Karpas-422 (cell line): ENCODE data around the gene ITIH4. TPM values are rescaled to one million over a fixed set of nuclear protein-coding genes. Genes with fewer than 3 reads are reported as not detected.

ENCODE experiments used
- DNase-seq: peaks from one replicate; pipeline ENCODE4 v3.0.0-alpha.2; 2015
- H2AFZ ChIP-seq: fragments of 200-600 bp; sonication (generic); 2 replicates; pipeline ENCODE4 v1.6.1; 2014; ENCODE audit warnings: antibody characterized with exemption, low read length, mixed read lengths
- H3K27ac ChIP-seq: fragments of 200-600 bp; sonication (generic); 2 replicates; pipeline ENCODE4 v1.5.1; 2014; ENCODE audit warnings: mild to moderate bottlenecking, low read length, moderate library complexity
- H3K27me3 ChIP-seq: fragments of 200-600 bp; sonication (generic); 2 replicates; pipeline ENCODE4 v1.6.1; 2014; ENCODE audit warnings: low read length, mixed read lengths
- H3K36me3 ChIP-seq: fragments of 200-600 bp; sonication (generic); 2 replicates; pipeline ENCODE4 v1.6.1; 2014; ENCODE audit warnings: low read length, mixed read lengths; ENCODE audit not compliant: insufficient read depth
- H3K4me1 ChIP-seq: fragments of 200-600 bp; sonication (generic); 2 replicates; pipeline ENCODE4 v1.6.1; 2014; ENCODE audit warnings: mild to moderate bottlenecking, low read length, mixed read lengths
- H3K4me2 ChIP-seq: fragments of 200-600 bp; sonication (generic); 2 replicates; pipeline ENCODE4 v1.6.1; 2014; ENCODE audit warnings: low read length, low read depth, mild to moderate bottlenecking; ENCODE audit not compliant: poor library complexity, severe bottlenecking
- H3K4me3 ChIP-seq: fragments of 200-600 bp; sonication (generic); 2 replicates; pipeline ENCODE4 v1.5.1; 2014; ENCODE audit warnings: mild to moderate bottlenecking, antibody characterized with exemption, low read length, mixed read lengths
- H3K79me2 ChIP-seq: fragments of 200-600 bp; sonication (generic); 2 replicates; pipeline ENCODE4 v1.6.1; 2014; ENCODE audit warnings: mild to moderate bottlenecking, low read length, mixed read lengths
- H3K9ac ChIP-seq: fragments of 200-600 bp; sonication (generic); 2 replicates; pipeline ENCODE4 v1.6.0; 2014; ENCODE audit warnings: low read length
- H3K9me2 ChIP-seq: fragments of 200-600 bp; sonication (generic), shearing (Covaris generic); replicated peaks from 2 replicates; pipeline ENCODE4 v1.6.0; 2014; ENCODE audit warnings: mild to moderate bottlenecking, low read length, moderate library complexity; ENCODE audit not compliant: insufficient read depth
- H3K9me3 ChIP-seq: fragments of 300-700, 200-600 bp; sonication (generic); 2 replicates; pipeline ENCODE4 v1.6.1; 2014; ENCODE audit warnings: low read length, mixed read lengths
- H4K20me1 ChIP-seq: fragments of 200-600 bp; sonication (generic); 2 replicates; pipeline ENCODE4 v1.6.1; 2014; ENCODE audit warnings: mild to moderate bottlenecking, antibody characterized with exemption, low read length, low read depth; ENCODE audit not compliant: insufficient read depth
- total RNA-seq: library from RNA; depleted of rRNA; stranded (reverse); fragments of >200 nt; shearing (Covaris generic); gene quantifications from 2 replicates; pipeline ENCODE4 v1.2.3, GENCODE V29; 2014; ENCODE audit warnings: low replicate concordance

ITIH4 gene
- total RNA-seq, 1 experiment from 2014 or later: 11.1 TPM

DNA sequence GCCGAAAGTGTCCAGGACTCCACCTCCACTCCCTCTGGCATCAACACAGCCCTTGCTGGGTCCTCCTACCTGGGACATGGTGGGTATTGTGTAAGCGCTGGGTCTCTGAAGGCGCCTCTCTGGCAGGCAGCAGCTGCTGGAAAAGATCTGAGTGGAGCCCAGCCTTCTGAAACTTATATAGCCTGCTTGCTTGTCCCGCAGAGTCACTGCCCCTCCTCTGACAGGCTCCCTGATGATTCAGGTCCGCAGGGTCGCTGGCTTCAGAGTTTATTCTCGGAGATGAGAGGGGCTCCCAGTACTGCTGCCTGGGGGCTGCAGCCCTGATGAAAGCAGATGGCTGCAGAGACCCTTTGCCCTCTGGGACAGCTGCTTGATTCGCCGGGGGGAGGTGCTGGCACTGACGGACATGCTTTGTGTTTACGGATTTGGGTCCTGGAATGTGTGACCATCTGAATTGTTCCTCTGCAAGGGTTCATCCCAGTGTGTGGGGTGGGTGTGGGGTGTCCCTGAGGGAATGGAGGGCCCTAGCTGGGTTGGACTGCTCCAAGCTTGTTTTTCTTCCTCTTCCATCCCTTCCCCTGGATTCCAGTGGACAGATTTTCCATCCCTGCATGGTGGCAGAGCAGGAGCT lies 4.5 kb upstream of the ITIH4 start, which contains the start of gene MUSTN1:
MUSTN1 (minus strand) TSS at position 149 of the 631 bp plus-strand sequence; CDS start at position 78, 71 bp downstream.
- no peak for DNase-seq
- no peaks in the 10 kb centered on the region for H3K27me3 ChIP-seq
- no peak within 1 kb of the TSS for H3K9ac ChIP-seq
- no peaks in the 10 kb centered on the region for H3K79me2 ChIP-seq
- H3K9me3 ChIP-seq: no peaks in the 10 kb centered on the region
- no peaks in the 10 kb centered on the region for H3K4me1 ChIP-seq
- no peaks in the 10 kb centered on the region for H3K36me3 ChIP-seq
- H3K4me3 ChIP-seq: no peak within 1 kb of the TSS
- no peaks in the 10 kb centered on the region for H3K9me2 ChIP-seq
- no peaks in the 10 kb centered on the region for H4K20me1 ChIP-seq
- H2AFZ ChIP-seq: no peak within 1 kb of the TSS
- H3K4me2 ChIP-seq: no peak within 1 kb of the TSS
- H3K27ac ChIP-seq: no peak within 1 kb of the TSS

DNA sequence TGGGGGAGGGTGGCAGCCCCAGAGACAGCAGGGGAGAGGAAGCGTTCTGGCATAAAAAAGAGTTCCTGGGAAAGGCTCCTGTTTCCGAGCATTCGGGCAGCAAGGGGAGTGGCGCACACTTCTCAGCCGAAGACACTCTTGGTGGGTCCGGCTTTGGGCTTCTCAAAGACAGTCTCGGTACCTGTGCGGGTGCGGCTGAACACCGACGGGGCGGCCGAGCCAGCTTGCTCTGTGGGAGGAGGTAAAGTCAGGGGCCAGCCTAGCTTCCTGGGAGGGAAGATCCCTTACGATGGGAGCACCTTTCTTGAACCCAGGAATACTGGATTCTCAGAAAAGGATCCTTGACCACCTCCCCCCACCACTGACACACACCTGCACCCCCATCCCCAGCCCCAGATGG lies 2.7 kb upstream of the ITIH4 start:
- Histone ChIP-seq H3K9me3 (no peaks in the 10 kb centered on the region), H3K9ac (no peak overlapping the region), H3K79me2 (no peaks in the 10 kb centered on the region), H4K20me1 (no peaks in the 10 kb centered on the region), H2AFZ (no peak overlapping the region), H3K27me3 (no peaks in the 10 kb centered on the region), H3K4me3 (no peak overlapping the region), H3K27ac (no peak overlapping the region), H3K36me3 (no peaks in the 10 kb centered on the region), H3K4me2 (no peak overlapping the region), H3K9me2 (no peaks in the 10 kb centered on the region), H3K4me1 (no peaks in the 10 kb centered on the region)
- no peak for DNase-seq

DNA sequence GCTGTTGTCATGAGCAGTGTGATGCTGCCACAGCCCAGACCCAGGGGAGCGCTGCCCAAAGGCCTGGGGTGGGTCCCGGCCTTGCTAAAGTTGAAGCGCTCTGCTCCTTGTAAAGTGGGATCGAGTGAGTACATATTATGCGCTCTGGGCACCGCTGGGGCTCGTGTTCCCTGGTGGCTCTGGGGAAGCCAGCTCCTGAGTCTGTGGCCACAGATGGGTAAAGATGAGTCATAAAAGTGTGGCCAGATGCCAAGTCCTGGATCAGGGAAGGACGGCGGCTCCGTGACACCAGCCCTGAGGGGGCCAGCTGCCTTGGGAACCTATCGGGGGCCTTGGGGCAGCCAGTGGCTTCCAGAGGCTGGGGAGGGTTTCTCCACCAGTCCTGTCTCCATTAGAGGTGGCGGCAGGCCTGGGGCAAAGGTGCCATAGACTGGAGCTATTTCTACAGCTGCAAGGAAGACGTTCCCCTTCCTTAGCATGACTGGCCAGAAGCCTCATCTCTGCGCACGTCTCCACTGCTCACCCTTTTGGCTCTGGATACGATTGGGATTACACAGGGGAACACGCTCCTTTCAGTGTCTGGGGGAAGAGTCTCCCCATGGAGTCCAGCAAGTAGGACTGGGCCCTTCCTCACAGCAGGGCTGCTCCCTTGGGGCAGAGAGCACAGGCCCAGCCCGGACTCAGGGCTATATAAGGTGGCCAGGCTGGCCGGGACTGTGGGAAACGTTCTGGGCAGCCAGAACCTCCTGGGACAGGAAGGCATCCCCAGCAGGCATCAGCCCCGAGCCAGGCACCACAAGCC lies 1.2 kb upstream of the ITIH4 start:
- H3K4me3 ChIP-seq: no peak overlapping the region
- H3K36me3 ChIP-seq: no peaks in the 10 kb centered on the region
- H3K9me2 ChIP-seq: no peaks in the 10 kb centered on the region
- no peaks in the 10 kb centered on the region for H3K4me1 ChIP-seq
- H4K20me1 ChIP-seq: no peaks in the 10 kb centered on the region
- H2AFZ ChIP-seq: no peak overlapping the region
- no peak overlapping the region for H3K27ac ChIP-seq
- no peak for DNase-seq
- no peak overlapping the region for H3K4me2 ChIP-seq
- no peak overlapping the region for H3K9ac ChIP-seq
- no peaks in the 10 kb centered on the region for H3K27me3 ChIP-seq
- no peaks in the 10 kb centered on the region for H3K79me2 ChIP-seq
- H3K9me3 ChIP-seq: no peaks in the 10 kb centered on the region

DNA sequence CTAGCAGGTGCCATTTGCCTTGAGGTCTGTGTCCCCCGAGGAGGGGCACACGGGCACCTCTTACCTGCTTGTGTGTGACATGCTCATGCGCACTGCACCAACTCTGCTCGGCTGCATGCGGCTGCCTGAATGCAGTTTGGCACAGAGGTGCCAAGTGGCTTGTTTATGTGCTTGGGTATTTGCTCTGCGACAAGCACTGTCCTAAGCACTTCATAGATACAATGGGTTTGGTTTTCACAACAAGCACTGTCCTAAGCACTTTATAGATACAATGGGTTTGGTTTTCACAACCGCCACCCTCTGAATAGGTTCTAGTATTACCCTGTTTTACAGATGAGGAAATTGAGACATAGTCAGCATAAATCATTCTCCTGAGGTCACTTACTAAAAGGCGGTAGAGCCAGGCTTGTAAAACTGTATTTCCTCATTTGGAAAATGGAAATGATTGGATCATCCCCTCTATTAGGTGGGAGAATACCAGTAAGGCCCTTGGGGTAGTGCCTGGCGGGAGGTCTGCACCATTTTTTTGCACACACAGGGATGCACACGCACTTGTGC lies 487 bp downstream of the ITIH4 start:
- Histone ChIP-seq H4K20me1 (no peaks in the 10 kb centered on the region), H3K27ac (no peak overlapping the region), H3K4me2 (no peak overlapping the region), H3K36me3 (no peaks in the 10 kb centered on the region), H2AFZ (no peak overlapping the region), H3K4me3 (no peak overlapping the region), H3K27me3 (no peaks in the 10 kb centered on the region), H3K79me2 (no peaks in the 10 kb centered on the region), H3K9me2 (no peaks in the 10 kb centered on the region), H3K9ac (no peak overlapping the region), H3K9me3 (no peaks in the 10 kb centered on the region), H3K4me1 (no peaks in the 10 kb centered on the region)
- DNase-seq: no peak

DNA sequence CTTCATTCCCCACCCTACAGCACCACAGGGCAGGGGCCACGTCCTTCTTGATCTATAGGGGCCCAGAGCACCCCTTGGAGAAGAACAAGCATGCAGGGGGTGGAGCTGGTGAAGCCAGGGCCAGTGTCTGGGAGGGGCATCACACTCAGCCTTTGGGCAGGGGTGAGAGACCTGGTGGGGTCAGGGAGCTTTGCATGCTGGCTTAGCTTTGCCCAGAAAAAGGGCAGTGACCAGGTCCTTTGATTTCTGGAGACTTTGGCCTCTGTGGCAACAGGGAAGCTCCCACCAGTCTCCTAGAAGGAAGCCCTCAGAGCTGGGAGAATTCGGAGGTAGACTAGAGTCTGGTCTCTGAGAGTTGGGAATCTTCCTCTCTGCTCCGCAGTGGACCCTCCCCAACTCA lies 990 bp downstream of the ITIH4 start:
- Histone ChIP-seq H3K4me3 (no peak overlapping the region), H2AFZ (no peak overlapping the region), H3K9me3 (no peaks in the 10 kb centered on the region), H3K27me3 (no peaks in the 10 kb centered on the region), H4K20me1 (no peaks in the 10 kb centered on the region), H3K9ac (no peak overlapping the region), H3K36me3 (no peaks in the 10 kb centered on the region), H3K27ac (no peak overlapping the region), H3K79me2 (no peaks in the 10 kb centered on the region), H3K4me1 (no peaks in the 10 kb centered on the region), H3K9me2 (no peaks in the 10 kb centered on the region), H3K4me2 (no peak overlapping the region)
- no peak for DNase-seq

DNA sequence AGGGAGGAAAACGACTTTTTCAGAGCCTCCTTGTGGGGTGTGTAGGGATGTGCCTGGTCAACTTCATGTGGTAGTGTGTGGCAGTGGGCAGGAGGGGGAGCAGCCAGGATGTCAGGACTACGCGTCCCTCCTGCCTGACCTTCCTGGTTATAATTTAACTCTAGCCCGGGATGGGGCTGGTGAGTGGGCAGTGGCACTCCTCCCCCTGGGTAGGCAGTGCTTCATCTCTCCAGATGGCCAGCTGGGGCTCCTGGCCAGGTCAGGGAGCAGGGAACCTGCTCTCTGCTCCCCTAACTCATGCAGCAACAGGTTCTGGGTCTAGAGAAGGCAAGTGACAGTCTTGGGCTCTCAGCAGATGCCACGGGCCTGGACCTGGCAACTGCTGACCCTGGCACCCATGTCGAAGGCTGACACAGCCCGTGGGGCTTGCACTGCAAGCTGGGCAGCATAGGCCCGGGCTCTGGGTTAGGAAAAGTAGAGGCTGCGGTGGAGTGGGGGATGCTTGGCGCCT lies 2.6 kb downstream of the ITIH4 start:
- H3K27me3 ChIP-seq: no peaks in the 10 kb centered on the region
- H3K4me1 ChIP-seq: no peaks in the 10 kb centered on the region
- no peak overlapping the region for H3K4me3 ChIP-seq
- no peak overlapping the region for H3K9ac ChIP-seq
- no peaks in the 10 kb centered on the region for H3K9me3 ChIP-seq
- H3K79me2 ChIP-seq: no peaks in the 10 kb centered on the region
- no peaks in the 10 kb centered on the region for H3K9me2 ChIP-seq
- no peak for DNase-seq
- H4K20me1 ChIP-seq: no peaks in the 10 kb centered on the region
- H3K36me3 ChIP-seq: no peaks in the 10 kb centered on the region
- H2AFZ ChIP-seq: no peak overlapping the region
- H3K4me2 ChIP-seq: no peak overlapping the region
- H3K27ac ChIP-seq: no peak overlapping the region

DNA sequence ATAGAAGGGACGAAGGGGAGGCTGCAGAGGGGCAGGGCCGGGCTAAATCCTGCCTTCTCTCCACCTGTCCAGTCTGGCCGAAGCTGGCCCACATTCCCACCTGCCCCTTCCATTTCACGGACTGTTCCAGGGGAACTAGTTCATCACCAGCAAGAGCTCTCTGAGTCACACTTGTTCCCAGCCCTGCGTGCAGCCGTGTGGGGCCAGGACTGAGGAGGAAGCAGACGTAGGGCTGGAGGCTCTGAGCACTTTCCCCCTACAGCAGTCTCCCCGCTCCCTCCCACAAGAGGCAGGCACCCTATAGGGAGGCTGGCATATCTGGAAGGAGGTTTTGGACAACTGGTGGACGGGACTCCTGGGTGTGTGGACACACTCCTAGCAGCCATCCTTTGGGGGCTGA lies 3.0 kb downstream of the ITIH4 start:
- Histone ChIP-seq H3K27me3 (no peaks in the 10 kb centered on the region), H3K4me2 (no peak overlapping the region), H3K9me2 (no peaks in the 10 kb centered on the region), H3K9me3 (no peaks in the 10 kb centered on the region), H3K9ac (no peak overlapping the region), H3K79me2 (no peaks in the 10 kb centered on the region), H4K20me1 (no peaks in the 10 kb centered on the region), H2AFZ (no peak overlapping the region), H3K4me3 (no peak overlapping the region), H3K4me1 (no peaks in the 10 kb centered on the region), H3K36me3 (no peaks in the 10 kb centered on the region), H3K27ac (no peak overlapping the region)
- no peak for DNase-seq

DNA sequence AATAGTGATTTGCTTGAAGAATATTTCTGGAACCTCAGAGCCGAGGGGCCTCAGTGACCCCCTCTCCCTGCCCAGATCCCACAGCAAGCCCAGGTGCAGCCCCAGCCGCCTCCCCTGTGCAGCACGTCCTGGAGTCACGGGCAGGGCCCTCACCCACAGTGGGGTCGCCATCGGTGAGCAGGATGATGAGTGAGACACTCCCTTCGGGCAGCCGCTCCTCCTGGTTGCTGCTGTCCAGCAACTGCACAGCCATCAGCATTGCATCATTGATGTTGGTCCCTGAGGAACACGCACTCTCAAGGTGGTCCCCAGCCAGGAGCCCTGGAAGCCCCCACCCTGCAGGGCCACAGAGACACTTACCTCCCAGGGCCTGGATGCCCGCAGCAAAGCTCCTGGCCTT lies 6.4 kb downstream of the ITIH4 start:
- Histone ChIP-seq H3K9me3 (no peaks in the 10 kb centered on the region), H3K4me2 (no peak overlapping the region), H3K4me1 (no peaks in the 10 kb centered on the region), H3K36me3 (no peaks in the 10 kb centered on the region), H2AFZ (no peak overlapping the region), H3K27ac (no peak overlapping the region), H3K79me2 (no peaks in the 10 kb centered on the region), H3K27me3 (no peaks in the 10 kb centered on the region), H3K9me2 (no peaks in the 10 kb centered on the region), H4K20me1 (no peaks in the 10 kb centered on the region), H3K4me3 (no peak overlapping the region), H3K9ac (no peak overlapping the region)
- no peak for DNase-seq
